NCI-H2029 (cell line): ENCODE measurements around the gene GNPTAB.

ENCODE experiments used
- DNase-seq: peaks from one replicate; lab custom pipeline; 2025; lab: John Stamatoyannopoulos, UW

Gene GNPTAB

GRCh38 chr12:101804409-101804808, 26.4 kb downstream of the GNPTAB start:
- DNase-seq = no peak

- no peak for DNase-seq
Measured at GRCh38 chr12:101803978-101804377, 26.8 kb downstream of the GNPTAB start.

GRCh38 chr12:101802486-101802885, 28.3 kb downstream of the GNPTAB start:
- no peak for DNase-seq

DNA sequence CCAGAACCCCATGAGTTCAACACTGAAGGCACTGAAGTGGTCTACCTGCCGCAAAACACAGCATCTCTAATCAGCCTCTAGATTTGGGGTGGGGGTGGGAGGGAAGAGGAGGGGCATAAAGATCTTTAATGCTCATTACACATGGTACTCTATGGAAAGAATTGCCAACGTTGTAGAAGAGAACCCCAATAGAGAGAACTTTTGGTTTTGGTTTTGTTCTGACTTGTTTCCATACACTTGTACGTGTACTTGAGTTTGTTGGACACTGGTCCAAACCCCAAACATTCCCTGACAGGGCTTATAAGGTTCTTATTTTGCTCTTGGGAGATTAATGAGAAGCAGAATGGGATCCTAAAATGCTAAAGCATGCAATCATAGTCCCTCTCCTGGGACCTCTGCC, 31.0 kb downstream of the GNPTAB start:
- DNase-seq = no peak

- no peak for DNase-seq
Measured at GRCh38 chr12:101795786-101796185, 35.0 kb downstream of the GNPTAB start.

GRCh38 chr12:101795013-101795412, 35.7 kb downstream of the GNPTAB start:
- DNase-seq = no peak

DNA sequence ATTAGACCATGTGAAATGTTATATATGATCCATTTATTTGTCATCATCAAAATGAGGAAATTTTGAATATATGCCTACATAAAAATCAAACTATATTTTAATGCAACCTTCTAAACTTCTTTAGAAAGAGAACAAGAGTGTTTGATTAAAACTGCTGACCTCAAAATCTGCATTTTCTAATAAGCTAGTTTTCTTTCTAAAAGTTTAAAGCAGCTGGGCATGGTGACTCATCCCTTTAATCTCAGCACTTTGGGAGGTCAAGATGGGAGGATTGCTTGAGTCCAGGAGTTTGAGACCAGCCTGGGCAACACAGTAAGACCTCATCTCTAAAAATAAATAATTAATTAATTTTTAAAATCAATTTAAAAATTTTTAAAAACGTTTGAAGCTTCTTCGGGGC, 36.2 kb downstream of the GNPTAB start:
- no peak for DNase-seq

GRCh38 chr12:101793401-101793800, 37.4 kb downstream of the GNPTAB start:
- DNase-seq = no peak

GRCh38 chr12:101792046-101792931, 38.5 kb downstream of the GNPTAB start:
- DNase-seq = no peak

DNA sequence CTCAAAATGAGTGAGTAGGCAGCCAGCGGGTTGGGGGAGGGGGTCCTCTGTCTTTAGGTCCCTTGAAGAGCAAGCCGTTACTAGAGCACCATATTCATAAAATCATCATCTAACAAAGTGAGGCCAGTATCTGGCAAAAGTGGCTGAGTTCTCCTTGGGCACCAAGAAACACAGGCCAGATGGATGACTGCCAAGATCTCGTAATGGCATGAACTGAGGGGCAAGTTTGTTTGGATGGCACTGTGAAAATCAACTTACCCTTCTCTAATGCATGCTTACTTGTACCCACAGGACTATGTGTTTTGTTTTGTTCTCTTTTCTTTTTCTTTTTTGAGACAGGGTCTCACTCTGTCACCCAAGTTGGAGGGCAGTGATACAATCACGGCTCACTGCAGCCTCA, 41.6 kb downstream of the GNPTAB start:
- DNase-seq = no peak

- no peak for DNase-seq
Measured at GRCh38 chr12:101785671-101786070, 45.1 kb downstream of the GNPTAB start.

DNA sequence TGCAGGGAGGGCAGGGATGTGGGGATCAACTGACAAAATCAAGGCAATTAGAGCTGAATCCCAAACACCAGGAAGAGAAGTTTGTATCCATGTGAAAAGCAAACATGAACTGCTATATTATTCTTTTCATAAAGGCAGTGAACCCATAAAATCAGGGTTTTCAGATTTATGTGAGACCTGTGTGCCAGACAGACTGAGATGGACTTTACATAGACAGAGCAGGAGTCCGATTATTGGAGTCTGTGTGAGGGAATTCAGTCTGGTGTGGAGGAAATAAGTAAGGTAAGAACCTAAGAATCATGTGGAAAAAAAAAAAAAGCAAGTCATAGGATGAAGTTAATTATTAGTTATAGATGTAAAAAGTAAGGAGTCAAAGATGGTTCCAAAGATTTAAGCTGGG, 46.4 kb downstream of the GNPTAB start:
- no peak for DNase-seq

DNA sequence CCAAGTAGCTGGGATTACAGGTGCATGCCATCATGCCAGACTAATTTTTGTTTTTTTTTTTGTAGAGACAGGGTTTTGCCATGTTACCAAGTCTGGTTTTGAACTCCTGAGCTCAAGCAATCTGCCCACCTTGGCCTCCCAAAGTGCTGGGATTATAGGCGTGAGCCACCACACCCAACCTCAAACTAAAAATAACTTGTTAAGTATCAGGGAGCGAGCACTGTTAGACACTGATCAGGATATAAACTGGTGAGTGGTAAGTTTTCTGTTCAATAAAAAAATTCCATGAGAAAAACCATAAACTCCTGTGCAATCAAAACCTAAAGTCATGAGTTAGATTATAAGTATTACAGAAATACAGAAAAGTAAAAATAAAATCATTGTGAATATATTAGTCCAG, 46.9 kb downstream of the GNPTAB start:
- DNase-seq = no peak

GRCh38 chr12:101783150-101783549, 47.6 kb downstream of the GNPTAB start:
- no peak for DNase-seq

DNA sequence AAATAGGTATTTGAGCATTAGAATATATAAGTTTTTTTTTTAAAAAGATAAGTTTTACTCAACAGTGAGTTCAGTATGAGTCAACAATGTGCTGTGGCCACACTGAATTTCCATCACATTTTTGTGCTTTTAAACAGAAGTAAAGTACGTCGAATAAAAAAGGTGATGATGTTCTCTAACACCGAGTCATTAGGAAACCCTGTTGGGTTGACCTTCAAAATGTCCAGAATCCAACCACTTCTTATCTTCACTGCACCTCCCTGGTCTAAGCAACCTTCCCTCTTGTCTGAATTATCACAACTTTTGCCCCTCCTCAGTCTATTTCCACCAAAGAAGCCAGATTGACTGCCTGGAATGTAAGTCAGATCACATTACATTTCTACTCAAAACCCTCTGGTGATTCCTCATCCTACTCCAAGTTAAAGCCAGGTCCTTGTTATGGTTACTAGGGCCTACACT, 48.5 kb downstream of the GNPTAB start:
- no peak for DNase-seq

- DNase-seq = no peak
Measured at GRCh38 chr12:101781834-101782233, 48.9 kb downstream of the GNPTAB start.

DNA sequence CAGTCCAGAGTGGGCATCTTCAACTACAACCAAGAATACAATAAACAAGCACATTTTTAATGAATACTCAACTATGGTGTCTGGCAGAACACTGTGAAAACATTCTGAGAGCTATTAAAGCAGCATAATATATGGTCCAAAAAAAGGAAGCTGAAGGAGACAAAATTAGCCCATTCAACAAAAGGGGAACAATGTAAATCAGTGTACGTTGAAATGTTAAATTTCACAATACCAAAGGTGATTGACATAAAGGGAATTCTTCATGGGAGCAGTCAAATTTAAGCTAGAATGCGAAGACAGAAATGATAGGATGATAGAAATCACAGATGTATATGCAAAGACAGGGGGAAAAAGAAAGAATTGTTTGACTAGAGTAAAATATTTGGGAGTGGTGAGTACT, 50.2 kb downstream of the GNPTAB start:
- no peak for DNase-seq

DNA sequence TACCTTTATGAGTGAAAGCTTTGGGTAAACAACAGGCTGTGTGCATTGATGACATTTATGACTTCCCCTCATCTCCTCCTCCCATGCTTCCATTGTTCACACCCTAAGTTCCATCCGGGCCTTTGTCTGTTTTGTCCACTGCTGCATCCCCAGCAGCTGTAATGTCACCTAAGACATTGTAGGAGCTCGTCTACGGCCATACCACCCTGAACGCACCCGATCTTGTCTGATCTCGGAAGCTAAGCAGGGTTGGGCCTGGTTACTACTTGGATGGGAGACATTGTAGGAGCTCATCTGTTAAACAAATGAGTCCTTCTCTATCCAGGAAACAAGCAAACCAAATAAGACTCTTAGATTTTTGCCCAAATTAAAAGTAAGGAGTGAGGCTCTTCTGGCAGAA, 51.1 kb downstream of the GNPTAB start:
- DNase-seq = no peak

DNA sequence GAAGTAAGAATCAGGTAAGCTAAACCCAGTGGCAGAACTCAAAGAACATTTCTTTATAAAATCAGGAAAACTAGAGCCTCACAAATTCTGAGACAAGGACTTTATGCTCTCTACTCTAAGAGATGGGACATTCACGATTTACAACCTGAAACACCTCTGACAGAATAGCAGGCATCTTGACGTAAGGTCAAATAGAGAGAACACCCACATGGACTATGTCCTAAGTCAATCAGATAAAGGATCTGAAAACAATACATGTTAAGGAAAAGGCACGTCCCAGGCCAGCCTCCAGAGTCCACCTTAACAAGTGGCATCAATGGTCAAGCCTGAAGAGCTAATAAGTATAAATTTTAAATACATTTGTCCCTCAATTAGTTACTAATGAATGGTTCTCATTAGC, 51.6 kb downstream of the GNPTAB start:
- no peak for DNase-seq

DNA sequence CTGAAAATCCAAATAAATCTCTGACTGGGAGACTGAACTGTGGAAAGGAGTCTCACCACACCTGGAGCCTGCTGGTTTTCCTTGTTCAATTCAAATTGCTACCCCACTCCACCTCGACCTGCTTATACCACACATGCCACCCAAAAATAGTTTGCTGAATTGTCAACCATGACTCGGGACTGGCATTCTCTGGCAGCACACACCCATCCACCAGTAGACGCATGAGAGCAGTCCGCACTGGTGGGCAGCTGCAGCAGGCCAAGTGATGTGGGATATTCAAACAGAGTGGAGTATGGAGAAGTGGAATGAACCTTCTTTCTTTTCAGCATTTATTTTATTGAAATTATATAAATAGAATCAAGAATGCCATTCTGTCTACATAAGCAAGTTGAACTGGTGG, 52.8 kb downstream of the GNPTAB start:
- no peak for DNase-seq

GRCh38 chr12:101777485-101777884, 53.3 kb downstream of the GNPTAB start:
- no peak for DNase-seq

DNA sequence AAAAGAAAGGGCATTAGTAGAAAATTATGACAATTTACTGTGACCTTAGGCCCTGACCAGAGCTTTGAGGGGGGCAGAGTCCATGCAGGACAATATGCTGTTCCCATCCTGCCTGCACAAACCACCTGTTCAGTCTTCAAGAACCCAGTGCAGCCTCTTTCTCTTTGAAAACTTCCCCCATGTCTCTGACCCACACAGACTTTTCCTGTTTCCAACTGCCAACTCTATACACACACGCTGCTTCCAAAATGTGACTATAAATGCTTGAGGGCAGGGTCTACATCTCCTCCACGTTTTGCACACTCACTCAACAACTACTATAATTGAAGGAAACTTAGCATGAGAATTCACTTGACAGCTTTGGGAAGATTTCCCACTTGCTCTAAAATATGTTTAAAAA, 54.9 kb downstream of the GNPTAB start:
- no peak for DNase-seq

GRCh38 chr12:101773650-101774162, 57.1 kb downstream of the GNPTAB start:
- DNase-seq = peak; percentile 30
